ENCODE measurements around the gene TCF4. TPM values are rescaled to one million over a fixed set of nuclear protein-coding genes. Genes with fewer than 3 reads are reported as not detected.
A peak's percentile ranks its signal among the peaks of the same experiment; 100 is the strongest.

TCF4 gene
- total RNA-seq, 1 experiment from 2014 or later, result 104 TPM

DNA sequence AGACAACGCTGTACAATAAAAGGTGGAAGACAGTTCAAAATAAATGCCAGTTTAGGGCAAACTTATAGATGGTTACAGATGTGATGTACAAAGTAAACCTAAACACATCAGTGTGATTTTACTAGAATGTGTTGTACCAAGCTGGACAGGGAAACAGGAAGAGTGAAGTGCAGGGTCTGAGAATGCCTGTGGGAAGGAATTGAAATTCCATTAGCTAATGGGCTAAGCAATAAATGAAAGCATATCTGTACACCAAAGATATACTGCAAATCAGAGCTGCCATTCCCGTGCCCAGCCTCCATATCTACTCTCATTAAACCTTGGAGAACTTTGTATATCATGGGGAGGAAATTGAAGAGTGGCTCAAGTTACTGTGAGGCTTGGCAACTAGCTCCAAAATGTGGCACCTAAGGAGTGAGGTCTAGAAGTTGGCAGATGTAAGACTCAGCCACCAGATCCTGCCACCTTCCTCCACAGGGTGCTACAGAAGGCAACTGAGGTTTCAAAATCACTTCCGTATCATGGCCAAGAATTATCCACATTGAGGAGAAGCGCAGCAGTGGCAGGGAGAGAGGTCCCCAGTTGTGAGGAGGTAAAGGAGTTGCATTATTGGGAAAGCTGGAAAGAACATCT lies 277.8 kb downstream of the TCF4 start:
- peaks cover 66% of the 10 kb centered on the region for H3K4me1 Mint-ChIP-seq
- peak overlapping the region; percentile 85 for H3K27ac Mint-ChIP-seq

GRCh38 chr18:55309249-55309648 lies 278.7 kb downstream of the TCF4 start:
- peaks cover 63% of the 10 kb centered on the region for H3K4me1 Mint-ChIP-seq
- no peaks in the 10 kb centered on the region for H3K9me3 Mint-ChIP-seq

More for the DNA sequence above, 277.8 kb downstream of the TCF4 start:
- DNase-seq (ENCODE audit: low spot score) (no peak), ATAC-seq (no peak)
- no peaks in the 10 kb centered on the region for H3K9me3 Mint-ChIP-seq
- no peak for TF ChIP-seq ELF4 (CRISPR knock-in tag; IDR thresholded peaks at IDR 0.05; ENCODE audit: low read depth)
- TF ChIP-seq CBFB (CRISPR knock-in tag; IDR thresholded peaks at IDR 0.05; ENCODE audit: low read depth), result no peak
- TF ChIP-seq, protein P1, sequence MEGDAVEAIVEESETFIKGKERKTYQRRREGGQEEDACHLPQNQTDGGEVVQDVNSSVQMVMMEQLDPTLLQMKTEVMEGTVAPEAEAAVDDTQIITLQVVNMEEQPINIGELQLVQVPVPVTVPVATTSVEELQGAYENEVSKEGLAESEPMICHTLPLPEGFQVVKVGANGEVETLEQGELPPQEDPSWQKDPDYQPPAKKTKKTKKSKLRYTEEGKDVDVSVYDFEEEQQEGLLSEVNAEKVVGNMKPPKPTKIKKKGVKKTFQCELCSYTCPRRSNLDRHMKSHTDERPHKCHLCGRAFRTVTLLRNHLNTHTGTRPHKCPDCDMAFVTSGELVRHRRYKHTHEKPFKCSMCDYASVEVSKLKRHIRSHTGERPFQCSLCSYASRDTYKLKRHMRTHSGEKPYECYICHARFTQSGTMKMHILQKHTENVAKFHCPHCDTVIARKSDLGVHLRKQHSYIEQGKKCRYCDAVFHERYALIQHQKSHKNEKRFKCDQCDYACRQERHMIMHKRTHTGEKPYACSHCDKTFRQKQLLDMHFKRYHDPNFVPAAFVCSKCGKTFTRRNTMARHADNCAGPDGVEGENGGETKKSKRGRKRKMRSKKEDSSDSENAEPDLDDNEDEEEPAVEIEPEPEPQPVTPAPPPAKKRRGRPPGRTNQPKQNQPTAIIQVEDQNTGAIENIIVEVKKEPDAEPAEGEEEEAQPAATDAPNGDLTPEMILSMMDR (IDR thresholded peaks at IDR 0.05), result no peak
- TF ChIP-seq IRF2 (CRISPR knock-in tag; IDR thresholded peaks at IDR 0.05; ENCODE audit: borderline replicate concordance, low read depth), result no peak
- TF ChIP-seq, protein P2, sequence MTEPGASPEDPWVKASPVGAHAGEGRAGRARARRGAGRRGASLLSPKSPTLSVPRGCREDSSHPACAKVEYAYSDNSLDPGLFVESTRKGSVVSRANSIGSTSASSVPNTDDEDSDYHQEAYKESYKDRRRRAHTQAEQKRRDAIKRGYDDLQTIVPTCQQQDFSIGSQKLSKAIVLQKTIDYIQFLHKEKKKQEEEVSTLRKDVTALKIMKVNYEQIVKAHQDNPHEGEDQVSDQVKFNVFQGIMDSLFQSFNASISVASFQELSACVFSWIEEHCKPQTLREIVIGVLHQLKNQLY (CRISPR knock-in tag; IDR thresholded peaks at IDR 0.05), result no peak
- H3K4me3 Mint-ChIP-seq, result no peak overlapping the region
- CTCF ChIA-PET, result no interaction called here
- H3K27me3 Mint-ChIP-seq (ENCODE audit: low read depth), result no peaks in the 10 kb centered on the region
- POLR2A ChIA-PET, result no interaction called here
- H3K36me3 Mint-ChIP-seq, result no peaks in the 10 kb centered on the region

DNA sequence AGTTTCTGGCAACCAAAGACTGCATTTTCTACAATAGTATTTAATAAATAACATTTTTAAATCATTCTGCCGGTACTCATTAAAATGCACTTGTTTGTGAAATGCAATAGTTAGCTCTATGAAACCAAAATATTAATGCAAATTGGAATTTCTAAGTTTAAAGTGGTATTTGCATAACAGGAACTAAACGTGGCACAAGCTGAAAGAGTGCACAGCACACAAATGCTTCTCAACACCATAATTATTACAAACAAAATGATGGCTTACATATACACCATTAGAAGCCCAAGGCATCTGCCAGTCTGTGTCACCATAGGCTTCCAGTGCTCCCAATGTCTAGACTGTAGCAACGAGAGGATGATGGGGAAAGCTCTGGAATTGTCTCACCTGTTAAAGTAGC lies 280.5 kb downstream of the TCF4 start:
- Mint-ChIP-seq H3K27ac (no peak overlapping the region), H3K9me3 (no peaks in the 10 kb centered on the region), H3K27me3 (ENCODE audit: low read depth) (no peaks in the 10 kb centered on the region), H3K4me3 (no peak overlapping the region), H3K36me3 (no peaks in the 10 kb centered on the region), H3K4me1 (peaks cover 63% of the 10 kb centered on the region)
- DNase-seq (ENCODE audit: low spot score) (no peak), ATAC-seq (no peak)
- POLR2A ChIA-PET, result no interaction called here
- CTCF ChIA-PET, result interaction anchor here (0.6 kb wide), 1 partner anchor 32 kb away, joined by 4 read pairs; no protein-coding TSS in a partner anchor
- no peak for TF ChIP-seq IRF2 (CRISPR knock-in tag; IDR thresholded peaks at IDR 0.05; ENCODE audit: borderline replicate concordance, low read depth)

More at GRCh38 chr18:55309249-55309648, 278.7 kb downstream of the TCF4 start:
- DNase-seq (ENCODE audit: low spot score), result no peak
- ATAC-seq, result peak; percentile 64
- Mint-ChIP-seq H3K27me3 (ENCODE audit: low read depth) (no peaks in the 10 kb centered on the region), H3K36me3 (no peaks in the 10 kb centered on the region), H3K4me3 (no peak overlapping the region), H3K27ac (no peak overlapping the region)
- CTCF ChIA-PET, result interaction anchor here (0.6 to 1.3 kb wide), 3 partner anchors 12 to 75 kb away, joined by 3 to 8 read pairs (median 3); no protein-coding TSS in a partner anchor
- POLR2A ChIA-PET, result no interaction called here
- no peak for TF ChIP-seq TP53 (CRISPR knock-in tag; IDR thresholded peaks at IDR 0.05)
- TF ChIP-seq ZNF121 (CRISPR knock-in tag; IDR thresholded peaks at IDR 0.05), result peak; percentile 93
- TF ChIP-seq ELF4 (CRISPR knock-in tag; IDR thresholded peaks at IDR 0.05; ENCODE audit: low read depth), result no peak
- TF ChIP-seq MXD4 (CRISPR knock-in tag; IDR thresholded peaks at IDR 0.05; ENCODE audit: borderline replicate concordance), result no peak
- TF ChIP-seq, protein P2 (CRISPR knock-in tag; IDR thresholded peaks at IDR 0.05), result no peak
- no peak for TF ChIP-seq ZBTB21 (CRISPR knock-in tag; IDR thresholded peaks at IDR 0.05; ENCODE audit: borderline replicate concordance)
- no peak for TF ChIP-seq NR2C2 (CRISPR knock-in tag; IDR thresholded peaks at IDR 0.05)
- peak; percentile 91 for TF ChIP-seq GTF2I (CRISPR knock-in tag; conservative IDR thresholded peaks at IDR 0.05)
- no peak for TF ChIP-seq OVOL2 (CRISPR knock-in tag; IDR thresholded peaks at IDR 0.05; ENCODE audit: borderline replicate concordance)
- no peak for TF ChIP-seq CBFB (CRISPR knock-in tag; IDR thresholded peaks at IDR 0.05; ENCODE audit: low read depth)

DNA sequence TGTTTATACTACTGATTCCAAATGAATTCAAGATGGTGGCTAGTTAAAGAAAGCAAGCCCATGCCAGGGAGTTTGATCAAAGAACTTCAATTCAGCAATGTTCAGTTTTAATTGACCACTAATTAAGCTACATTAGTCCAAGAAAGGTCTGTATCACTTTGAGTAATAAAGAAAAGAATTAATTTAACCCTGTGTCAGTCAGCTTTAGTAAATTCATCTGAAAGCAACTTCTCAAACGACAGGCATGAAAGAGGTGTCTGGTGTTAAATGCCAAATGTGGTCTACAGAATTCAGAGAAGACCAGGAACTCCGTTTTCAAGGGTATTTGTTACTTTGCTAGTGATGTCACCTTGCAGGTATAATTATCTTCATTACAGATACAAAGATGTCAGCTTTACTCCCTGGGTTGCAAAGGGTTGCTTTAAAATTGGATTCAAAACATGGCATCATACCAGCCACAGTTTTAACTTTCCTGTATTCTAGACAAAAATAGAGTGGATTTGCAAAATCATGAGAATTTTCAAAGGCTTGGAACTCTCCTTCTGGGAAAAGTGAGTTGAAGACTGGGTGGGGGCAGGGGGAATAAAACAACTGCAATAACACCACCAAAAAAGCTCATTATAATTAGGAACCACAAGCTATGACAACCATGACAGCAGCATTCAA lies 281.5 kb downstream of the TCF4 start:
- Mint-ChIP-seq H3K27me3 (ENCODE audit: low read depth) (no peaks in the 10 kb centered on the region), H3K4me1 (peaks cover 66% of the 10 kb centered on the region), H3K4me3 (no peak overlapping the region), H3K36me3 (no peaks in the 10 kb centered on the region), H3K27ac (no peak overlapping the region), H3K9me3 (no peaks in the 10 kb centered on the region)
- ChIA-PET POLR2A (no interaction called here), CTCF (interaction anchor here (1.2 kb wide), 1 partner anchor 10 kb away, joined by 4 read pairs; no protein-coding TSS in a partner anchor)
- ATAC-seq (no peak), DNase-seq (ENCODE audit: low spot score) (no peak)
- TF ChIP-seq, protein P3, sequence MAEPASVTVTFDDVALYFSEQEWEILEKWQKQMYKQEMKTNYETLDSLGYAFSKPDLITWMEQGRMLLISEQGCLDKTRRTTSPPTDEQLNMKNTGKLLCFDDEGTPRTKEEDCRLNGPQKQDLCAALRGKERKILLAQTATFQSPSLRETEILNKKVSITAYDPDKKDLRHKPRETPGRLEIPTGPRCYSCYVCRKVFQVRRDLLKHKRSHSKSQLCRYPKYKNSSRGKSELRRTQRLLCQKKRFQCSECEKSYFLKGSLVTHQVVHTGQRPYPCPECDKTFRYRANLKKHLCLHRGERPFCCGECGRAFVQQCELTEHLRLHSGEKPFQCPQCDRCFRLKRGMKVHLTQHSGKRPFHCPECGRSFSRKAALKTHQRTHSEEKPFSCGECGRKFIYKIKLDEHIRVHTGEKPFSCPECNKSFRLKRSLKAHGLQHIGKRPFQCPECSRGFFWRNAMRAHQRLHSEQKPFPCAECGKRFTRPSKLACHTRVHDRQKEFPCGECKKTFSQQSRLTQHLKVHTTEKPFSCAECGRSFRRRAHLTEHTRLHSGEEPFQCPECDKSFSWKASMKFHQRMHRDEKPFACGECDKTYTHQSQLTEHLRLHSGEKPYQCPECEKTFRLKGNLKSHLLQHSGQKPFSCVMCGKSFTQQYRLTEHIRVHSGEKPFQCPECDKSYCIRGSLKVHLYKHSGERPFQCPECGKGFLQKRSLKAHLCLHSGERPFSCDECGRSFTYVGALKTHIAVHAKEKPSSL (CRISPR knock-in tag; conservative IDR thresholded peaks at IDR 0.05), result no peak
- TF ChIP-seq ATF1 (CRISPR knock-in tag; IDR thresholded peaks at IDR 0.05) (no peak), PRRX2 (CRISPR knock-in tag; IDR thresholded peaks at IDR 0.05) (no peak), ZNF138 (CRISPR knock-in tag; conservative IDR thresholded peaks at IDR 0.05) (no peak), E2F5 (CRISPR knock-in tag; IDR thresholded peaks at IDR 0.05) (no peak), CDX4 (CRISPR knock-in tag; IDR thresholded peaks at IDR 0.05; ENCODE audit: borderline replicate concordance) (no peak), PREB (CRISPR knock-in tag; IDR thresholded peaks at IDR 0.05; ENCODE audit: borderline replicate concordance) (no peak)

Data from WTC11 (cell line).